NCI-H2227 treated with DMSO at 0.1 percent for 48 hours (cell line): ENCODE data around the gene DNAJC7.
A peak's percentile ranks its signal among the peaks of the same experiment; 100 is the strongest.
"Not testable (repeated sequence)": the region's sequence is repeated elsewhere in the genome, so short reads cannot be mapped to it uniquely, and the experiment has no call there.

Experiments used
- DNase-seq: peaks from one replicate; lab custom pipeline; 2025; lab: John Stamatoyannopoulos, UW

Gene DNAJC7

DNA sequence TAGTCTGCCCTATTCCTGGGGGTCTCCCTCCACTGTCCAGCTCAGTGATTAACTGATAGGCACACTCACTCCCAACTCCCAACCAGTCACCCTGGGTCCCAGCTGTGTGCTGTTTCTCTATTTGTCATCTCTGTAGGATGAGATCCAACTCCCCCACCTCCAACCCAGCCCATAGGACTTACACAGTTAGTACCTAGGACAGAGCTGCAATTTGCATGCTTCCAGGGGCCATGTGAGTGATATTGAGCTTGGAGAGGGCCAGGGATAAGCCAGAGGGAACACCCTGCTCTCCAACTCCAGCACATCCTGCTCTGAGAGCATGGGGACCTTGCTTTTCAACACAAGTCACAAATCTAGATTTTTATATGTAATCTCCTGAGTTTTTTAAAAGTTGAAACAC is 24.4 kb upstream of the DNAJC7 start:
- no peak for DNase-seq

- no peak for DNase-seq
These were observed 23.6 kb upstream of the DNAJC7 start for GRCh38 chr17:42040818-42041217.

DNA sequence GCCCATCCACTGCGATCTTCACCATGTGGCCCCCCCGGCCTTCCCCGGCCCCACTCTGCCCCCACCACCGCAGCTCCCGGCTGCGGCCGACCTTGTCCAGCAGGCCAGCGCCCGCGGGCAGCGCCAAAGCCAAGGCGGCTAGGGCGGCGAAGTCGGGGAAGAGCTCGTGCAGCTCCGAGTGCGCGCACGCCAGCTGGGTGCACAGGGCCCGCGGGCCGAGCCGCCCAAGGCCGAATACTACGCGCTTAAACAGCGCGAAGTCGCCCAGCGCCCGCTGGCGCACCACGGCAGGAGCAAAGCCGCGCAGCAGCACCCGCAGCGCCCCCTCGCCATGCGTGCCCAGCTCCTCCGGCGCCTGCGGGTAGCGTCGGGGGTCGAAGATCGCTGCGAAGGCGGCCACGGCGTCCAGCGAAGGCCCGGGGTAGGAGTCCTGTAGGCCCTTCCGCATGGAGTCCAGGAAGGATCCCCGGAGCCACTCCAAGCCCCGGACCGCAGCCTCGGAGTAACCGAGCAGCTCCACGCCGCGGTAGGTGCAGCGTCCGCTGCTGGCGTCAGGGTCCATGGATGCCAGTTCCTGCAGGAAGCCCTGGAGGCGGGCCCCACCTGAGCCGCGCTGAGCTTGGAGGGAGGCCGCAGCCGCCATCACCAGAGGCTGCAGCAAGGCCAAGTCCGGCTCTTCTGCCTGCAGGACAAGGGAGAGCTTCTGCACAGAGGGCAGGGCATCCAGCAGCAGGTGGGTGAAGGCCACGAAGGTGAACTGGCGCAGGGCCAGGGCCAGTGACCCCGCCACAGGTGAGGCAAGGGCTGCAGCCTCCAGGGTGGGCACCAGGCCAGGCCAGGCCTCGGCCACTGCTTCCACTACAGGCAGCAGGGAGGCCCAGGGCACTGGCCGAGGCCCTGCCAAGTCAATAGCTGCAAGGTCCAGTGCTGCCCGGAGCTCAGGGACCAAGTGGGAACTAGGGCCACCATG is 22.8 kb upstream of the DNAJC7 start:
- no peak for DNase-seq

- no peak for DNase-seq
These were observed 21.2 kb upstream of the DNAJC7 start for GRCh38 chr17:42038221-42038973.

DNA sequence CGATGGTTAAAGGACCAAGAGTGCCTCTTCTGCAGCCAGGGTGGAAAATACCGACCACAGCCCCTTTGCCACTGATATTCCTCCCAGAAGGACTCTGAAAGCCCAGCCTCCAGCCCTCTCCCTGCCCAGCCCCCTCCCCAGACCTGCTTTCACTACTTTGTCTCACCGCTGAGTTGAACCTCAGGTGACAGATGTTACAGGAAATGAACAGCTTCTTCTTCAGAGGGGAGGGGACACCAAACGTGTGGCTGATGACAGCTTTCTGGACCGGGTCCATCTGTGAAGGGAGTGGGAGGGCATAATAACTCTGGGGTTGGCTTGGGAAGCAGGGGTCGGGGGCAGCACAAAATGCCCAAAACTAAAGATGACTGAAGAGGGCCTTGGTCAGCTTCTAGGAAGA is 16.8 kb upstream of the DNAJC7 start:
- no peak for DNase-seq

- DNase-seq, result no peak
These were observed 14.3 kb upstream of the DNAJC7 start for GRCh38 chr17:42031584-42031983.

DNA sequence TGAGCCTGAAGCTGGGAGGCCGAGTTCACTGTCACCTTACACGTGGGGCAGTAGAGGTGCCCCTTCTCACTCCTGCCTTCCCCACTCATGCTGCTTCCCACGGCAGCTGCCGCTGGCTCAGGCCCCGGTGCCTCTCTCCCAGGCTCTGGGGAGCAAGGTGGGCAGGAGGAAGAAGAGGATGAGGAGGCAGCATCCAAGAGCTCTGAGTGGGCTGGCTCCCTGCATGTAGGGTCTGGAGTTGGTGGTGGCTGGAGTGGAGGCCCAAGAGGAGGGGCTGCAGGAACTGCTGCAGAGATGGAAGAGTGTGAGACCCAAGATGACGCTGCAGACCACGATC is 11.5 kb upstream of the DNAJC7 start:
- DNase-seq, result no peak

DNA sequence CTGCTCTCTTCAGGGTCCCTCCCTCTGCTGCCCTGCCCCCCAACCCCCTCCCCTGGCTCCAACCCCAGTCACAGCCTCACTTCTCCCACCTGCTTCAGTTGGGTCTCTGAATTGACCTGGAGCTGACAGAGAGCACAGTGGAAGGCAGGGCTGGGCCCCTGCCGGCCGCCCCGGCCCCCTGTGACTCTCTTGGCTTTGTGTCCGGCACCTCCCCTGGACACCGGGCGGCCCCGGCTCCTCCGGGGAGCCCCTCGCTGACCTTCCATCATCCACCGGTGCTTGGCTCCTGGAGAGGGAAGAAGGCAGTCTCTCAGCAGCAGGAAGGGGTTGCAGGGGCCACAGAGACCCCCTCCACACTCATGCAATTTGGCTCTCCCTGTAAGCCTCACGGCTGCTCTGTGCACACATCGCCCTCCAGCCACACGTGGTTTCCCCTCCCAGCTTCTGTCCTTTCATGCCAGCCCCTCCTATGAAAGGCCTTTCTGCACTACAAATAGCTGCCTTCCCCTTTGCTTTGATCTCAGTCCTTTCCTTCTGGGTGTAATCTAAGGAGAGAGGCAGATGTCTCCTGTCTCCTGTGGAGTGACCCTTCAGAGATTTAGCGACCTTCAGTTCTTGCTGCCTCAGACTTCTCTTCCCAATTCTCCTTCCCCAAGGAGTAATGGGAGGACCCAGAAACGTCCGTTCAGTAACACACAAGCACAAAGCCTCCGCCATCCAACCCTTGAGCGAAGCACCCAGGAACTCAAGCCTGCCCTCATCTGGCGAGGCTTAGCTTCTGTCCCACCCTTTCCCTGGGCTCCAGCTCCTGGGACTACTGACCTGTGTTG is 10.9 kb upstream of the DNAJC7 start:
- peak; percentile 47 for DNase-seq

DNA sequence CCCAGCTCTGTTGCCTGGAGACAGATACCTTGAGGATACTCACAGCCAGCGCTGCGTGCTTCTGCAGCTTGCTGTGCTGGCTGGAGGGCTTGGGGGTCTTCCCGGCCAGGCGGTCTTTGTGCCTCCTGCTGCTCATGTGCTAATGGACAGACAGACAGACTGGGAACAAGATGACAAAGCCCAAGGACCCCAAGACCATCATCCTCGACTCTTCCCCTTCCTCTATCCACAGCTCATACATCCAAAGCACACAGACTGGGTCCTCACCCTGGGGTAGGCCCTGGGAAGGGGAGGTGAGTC is 10.3 kb upstream of the DNAJC7 start:
- DNase-seq, result no peak

GRCh38 chr17:42026857-42027589 is 9.8 kb upstream of the DNAJC7 start:
- no peak for DNase-seq

DNA sequence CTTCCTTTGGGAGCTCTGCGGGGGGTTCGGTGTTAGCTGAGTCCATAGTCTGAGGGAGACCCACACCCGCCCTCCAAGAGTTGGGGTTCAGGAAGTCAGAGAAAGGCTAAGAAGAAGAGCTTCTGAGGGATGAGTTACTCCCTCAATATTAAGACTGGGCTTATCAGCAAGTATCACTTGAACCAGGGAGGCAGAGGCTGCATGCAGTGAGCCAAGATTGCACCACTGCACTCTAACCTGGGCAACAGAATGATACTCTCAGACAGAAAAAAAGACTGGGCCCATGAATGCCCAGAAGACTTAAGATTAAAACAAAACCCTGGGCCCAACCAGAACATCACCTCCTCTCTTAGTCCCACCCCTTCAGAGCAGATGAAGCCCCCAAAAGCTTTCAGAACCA is 8.7 kb upstream of the DNAJC7 start:
- no peak for DNase-seq

DNA sequence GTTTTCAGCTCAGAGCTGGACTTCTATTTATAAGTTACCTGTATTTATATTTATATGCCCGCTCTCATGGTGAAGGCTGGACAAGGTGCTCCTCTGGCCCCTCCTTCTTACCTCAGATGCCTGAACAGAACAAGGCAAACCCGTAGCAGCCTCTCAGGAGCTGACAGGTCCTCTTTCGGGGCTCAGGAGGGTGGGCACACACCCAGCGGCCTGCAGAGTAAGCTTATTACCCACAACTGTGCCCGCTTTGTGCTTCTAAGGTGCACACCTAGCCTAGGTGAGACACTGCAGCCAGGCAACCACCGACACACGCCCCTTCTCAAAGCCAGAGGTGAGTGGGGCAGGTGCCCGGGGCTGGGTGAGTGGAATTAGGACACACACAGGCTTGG is 7.9 kb upstream of the DNAJC7 start:
- DNase-seq, result no peak

GRCh38 chr17:42023524-42024349 is 6.5 kb upstream of the DNAJC7 start:
- DNase-seq, result no peak

GRCh38 chr17:42020845-42021244 is 3.6 kb upstream of the DNAJC7 start:
- DNase-seq, result not testable (repeated sequence)

- peak; percentile 85 for DNase-seq
These were observed 2.5 kb upstream of the DNAJC7 start, which contains the start of gene NKIRAS2 for GRCh38 chr17:42019509-42020404. Gene NKIRAS2 (plus strand): TSS chr17:42020090. CDS start chr17:42021578, 1,488 bp downstream.

GRCh38 chr17:42018988-42019387 is 1.7 kb upstream of the DNAJC7 start:
- DNase-seq, result no peak

DNA sequence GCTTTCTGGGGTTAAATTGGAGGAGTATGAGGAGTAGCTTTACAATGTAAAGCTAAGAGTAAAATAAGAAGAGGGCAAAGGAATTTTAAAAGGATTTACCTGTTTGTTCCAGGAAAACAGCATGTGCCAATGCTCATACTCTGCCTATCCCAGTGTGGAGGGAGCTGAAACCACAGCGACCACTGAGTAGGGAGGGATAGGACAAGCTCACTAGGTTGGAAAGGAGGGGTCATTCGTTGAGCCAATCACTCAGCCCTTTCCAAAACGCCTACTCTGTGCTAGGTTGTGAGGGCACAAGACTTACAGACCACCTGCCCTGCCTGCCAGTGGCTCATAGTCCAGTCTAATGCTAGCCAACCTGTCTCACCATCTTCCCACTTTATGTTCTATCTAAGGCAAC is 1.1 kb upstream of the DNAJC7 start:
- DNase-seq, result peak; percentile 15

GRCh38 chr17:42017866-42018200 is 594 bp upstream of the DNAJC7 start:
- DNase-seq, result peak; percentile 68

DNA sequence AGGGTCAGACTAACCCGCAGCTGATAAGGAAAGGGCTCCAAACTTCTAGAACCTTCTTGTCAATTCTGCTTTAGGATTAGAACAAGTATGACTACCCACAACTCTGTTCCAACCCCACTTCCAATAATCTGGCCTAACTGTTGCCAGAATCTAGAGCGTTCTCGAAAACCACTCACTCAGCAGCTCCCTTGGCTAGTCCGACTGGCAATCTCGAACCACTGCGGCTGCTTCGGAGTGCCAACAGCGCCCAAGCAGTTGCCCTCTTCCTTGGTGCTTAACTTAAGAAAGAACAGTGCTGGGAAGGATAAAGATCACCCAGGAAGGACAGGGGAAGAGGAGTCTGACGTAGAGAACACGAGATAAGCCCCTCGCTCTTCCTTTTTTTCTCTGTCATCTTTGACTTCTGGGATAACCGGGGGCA is 818 bp downstream of the DNAJC7 start:
- no peak for DNase-seq

DNA sequence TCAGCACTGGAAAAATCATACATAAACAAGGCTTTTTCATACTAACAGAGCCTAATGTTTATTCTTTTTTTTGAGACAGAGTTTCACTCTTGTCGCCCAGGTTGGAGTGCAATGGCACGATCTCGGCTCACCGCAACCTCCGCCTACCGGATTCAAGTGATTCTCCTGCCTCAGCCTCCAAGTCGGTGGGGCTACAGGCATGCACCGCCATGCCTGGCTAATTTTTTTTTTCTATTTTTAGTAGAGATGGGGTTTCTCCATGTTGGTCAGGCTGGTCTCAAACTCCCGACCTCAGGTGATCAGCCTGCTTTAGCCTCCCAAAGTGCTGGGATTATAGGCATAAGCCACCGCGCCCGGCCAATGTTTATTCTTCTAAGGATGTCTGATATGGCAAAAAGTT is 3.5 kb downstream of the DNAJC7 start:
- not testable (repeated sequence) for DNase-seq
